Tibial nerve (tissue), 4 donors: ENCODE data around the gene TSPAN32. TPM values are rescaled to one million over a fixed set of nuclear protein-coding genes. Genes with fewer than 3 reads are reported as not detected.

ENCODE experiments used
- DNase-seq, 2 donors: peaks; one replicate each; pipeline ENCODE4 v3.0.0-alpha.2; 2019; ENCODE audit warnings: low spot score in 2 of 2
- H3K27ac ChIP-seq, 4 donors: fragments of 200-600 bp; sonication (generic) in 3 of 4; one replicate each; pipeline ENCODE4 v1.5.1; 2017 to 2019; ENCODE audit warnings: mild to moderate bottlenecking in 1 of 4
- H3K27me3 ChIP-seq, 2 donors: fragments of 200-600 bp; sonication (generic) in 1 of 2; one replicate each; pipeline versions ENCODE4 v1.5.1 to v1.6.0; 2017 to 2019
- H3K36me3 ChIP-seq, 3 donors: fragments of 200-600 bp; sonication (generic); one replicate each; pipeline ENCODE4 v1.5.1; 2018 to 2019
- H3K4me1 ChIP-seq, 4 donors: fragments of 200-600 bp; sonication (generic) in 3 of 4; one replicate each; pipeline ENCODE4 v1.5.1; 2017 to 2019
- H3K4me3 ChIP-seq, 4 donors: fragments of 200-600 bp; sonication (generic) in 3 of 4; one replicate each; pipeline ENCODE4 v1.5.1; 2017 to 2019; ENCODE audit warnings: mild to moderate bottlenecking in 1 of 4, moderate library complexity in 1 of 4
- H3K9me3 ChIP-seq, 4 donors: fragments of 200-600 bp; sonication (generic) in 3 of 4; one replicate each; pipeline ENCODE4 v1.5.1; 2017 to 2019
- CTCF ChIP-seq, 5 experiments: fragments of 200-600 bp in 3 of 5; fragments of 450-650 bp in 2 of 5; sonication (generic) in 3 of 5; IDR thresholded peaks; one replicate each; pipeline ENCODE4 v1.5.1; 2016 to 2019; ENCODE audit warnings: antibody characterized with exemption in 5 of 5, mild to moderate bottlenecking in 3 of 5, moderate library complexity in 2 of 5
- EP300 ChIP-seq, 2 donors: sonication (generic); formaldehyde crosslinking; IDR thresholded peaks; one replicate each; pipeline ENCODE4 v1.6.1; 2017; ENCODE audit warnings: antibody characterized with exemption in 2 of 2, mild to moderate bottlenecking in 1 of 2
- POLR2A ChIP-seq, 2 donors: fragments of 450-650 bp; IDR thresholded peaks; one replicate each; pipeline ENCODE4 v1.6.1; 2017; ENCODE audit warnings: antibody characterized with exemption in 2 of 2, mild to moderate bottlenecking in 2 of 2, moderate library complexity in 2 of 2
- WGBS, 2 donors: methylation state at CpG; one replicate each; pipeline ENCODE4 v1.1.5; 2018; 5-methylcytosine and 5-hydroxymethylcytosine counted together
- total RNA-seq, 4 donors: library from RNA; depleted of rRNA; stranded (reverse); fragments of >200 nt; gene quantifications; one replicate each; pipeline ENCODE4 v1.1.0, GENCODE V29; 2016

Gene TSPAN32
- total RNA-seq, 4 donors from 2014 or later, result 1.8 to 9.0 (median 5.8) TPM

DNA sequence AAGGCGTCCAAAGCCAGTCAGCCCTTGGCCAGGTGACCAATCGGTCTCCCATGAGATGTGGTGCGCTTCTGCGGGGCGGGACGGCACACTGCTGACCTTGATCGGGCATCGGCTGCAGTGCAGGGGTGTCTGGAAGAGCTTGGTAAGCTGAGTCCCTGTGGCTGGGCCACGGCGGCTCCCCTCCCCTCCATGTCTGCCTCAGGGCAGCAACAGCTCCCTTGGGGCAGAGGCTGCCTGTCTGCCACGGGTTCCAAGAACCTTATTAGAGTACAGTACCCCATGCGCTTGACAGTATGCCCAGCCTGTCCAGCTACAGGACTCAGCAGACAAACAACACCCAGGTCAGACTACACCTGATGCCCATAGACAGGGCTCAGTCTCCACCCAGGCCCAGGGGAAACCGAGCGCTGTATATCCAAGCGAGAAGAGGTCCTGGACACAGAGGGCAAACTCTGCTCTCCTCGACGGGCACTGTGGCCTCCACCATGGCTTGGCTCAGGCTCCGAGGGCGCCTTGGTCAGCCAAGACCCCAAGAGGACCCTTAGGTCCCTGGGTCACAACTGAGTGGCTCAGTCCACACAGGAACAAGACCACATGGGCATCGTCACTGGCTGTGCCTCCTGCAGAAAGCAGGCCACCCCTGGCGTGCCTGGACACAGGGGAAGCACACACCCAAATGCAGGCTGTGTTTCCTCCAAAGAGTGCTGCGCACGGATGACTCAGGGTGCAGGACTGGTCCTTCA lies 18.9 kb downstream of the TSPAN32 start:
- peaks cover 0 to 7% (median 0%) of the 10 kb centered on the region in 3 donors for H3K36me3 ChIP-seq
- H3K4me1 ChIP-seq, result peaks cover 0 to 4% (median 0%) of the 10 kb centered on the region in 4 donors
- no peak overlapping the region for H3K27ac ChIP-seq
- peaks cover 0 to 13% (median 0%) of the 10 kb centered on the region in 4 donors for H3K9me3 ChIP-seq
- no peaks in the 10 kb centered on the region for H3K27me3 ChIP-seq
- DNase-seq, result no peak
- TF ChIP-seq EP300 (IDR thresholded peaks at IDR 0.05), result no peak
- TF ChIP-seq POLR2A (IDR thresholded peaks at IDR 0.05), result no peak
- TF ChIP-seq CTCF (IDR thresholded peaks at IDR 0.05), result no peak
- no peak overlapping the region for H3K4me3 ChIP-seq
- 76 to 82% methylated on average over 11 to 21 of the region's 23 CpGs for WGBS, 2 donors

DNA sequence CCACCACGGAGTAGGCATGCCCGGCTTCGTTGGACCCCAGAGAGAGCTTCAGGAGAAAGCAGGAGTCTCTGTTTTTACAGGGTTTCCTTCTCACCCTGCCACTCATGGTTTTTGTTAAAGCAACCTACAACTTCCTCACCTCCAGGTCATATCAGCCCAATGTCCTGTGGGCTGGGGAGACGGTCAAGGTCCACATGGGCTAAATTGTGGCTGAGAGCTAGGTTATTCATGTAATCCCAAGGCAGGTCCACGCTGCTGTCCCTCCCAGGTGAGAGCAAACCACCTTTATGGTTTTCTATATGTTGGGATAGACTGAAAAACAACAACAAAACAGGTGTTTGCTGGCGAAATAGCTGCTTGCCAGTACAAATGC lies 19.5 kb downstream of the TSPAN32 start:
- Histone ChIP-seq H3K27ac (no peak overlapping the region), H3K27me3 (no peaks in the 10 kb centered on the region), H3K4me3 (no peak overlapping the region), H3K36me3 (peaks cover 0 to 7% (median 0%) of the 10 kb centered on the region in 3 donors), H3K4me1 (no peaks in the 10 kb centered on the region), H3K9me3 (peaks cover 0 to 13% (median 0%) of the 10 kb centered on the region in 4 donors)
- TF ChIP-seq POLR2A (IDR thresholded peaks at IDR 0.05) (no peak), EP300 (IDR thresholded peaks at IDR 0.05) (no peak), CTCF (IDR thresholded peaks at IDR 0.05) (no peak)
- DNase-seq, result no peak
- WGBS, 2 donors, result 83 to 85% methylated on average over 6 of the region's 6 CpGs

DNA sequence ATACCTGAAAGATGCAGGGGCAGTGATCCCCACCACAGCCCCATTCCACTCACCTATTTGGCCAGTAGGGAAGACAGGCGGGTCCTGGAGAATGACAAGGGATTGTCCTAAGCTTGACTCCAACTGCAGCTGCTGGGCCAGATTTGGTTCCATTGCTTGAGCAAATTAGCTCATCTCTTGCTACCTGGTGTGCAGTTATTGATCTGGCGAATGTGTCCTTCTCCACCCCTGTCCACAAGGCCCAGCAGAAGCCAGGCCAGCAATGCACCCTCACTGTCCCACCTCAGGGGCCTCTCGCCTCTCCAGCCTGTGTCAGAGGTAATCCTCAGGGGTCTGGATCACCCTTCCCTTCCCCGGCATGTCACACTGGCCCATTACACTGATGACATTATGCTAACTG lies 23.3 kb downstream of the TSPAN32 start:
- DNase-seq, result no peak
- no peaks in the 10 kb centered on the region for H3K27me3 ChIP-seq

DNA sequence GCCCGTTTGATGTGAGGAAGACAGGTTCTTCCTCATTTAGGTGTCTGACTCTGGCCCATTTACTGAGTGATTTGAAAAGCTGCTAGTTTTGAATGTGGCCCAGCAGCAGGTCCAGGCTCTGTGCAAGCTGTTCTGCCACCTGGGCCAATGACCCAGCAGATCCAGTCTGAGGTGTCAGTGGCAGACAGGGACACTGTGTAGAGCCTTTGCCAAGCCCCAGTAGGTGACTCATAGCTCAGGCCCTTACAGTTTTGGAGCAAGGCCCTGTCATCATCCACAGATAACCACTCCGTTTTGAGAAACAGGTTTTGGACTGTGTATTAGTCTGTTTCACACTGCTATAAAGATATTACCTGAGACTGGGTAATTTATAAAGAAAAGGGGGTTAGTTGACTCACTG lies 23.9 kb downstream of the TSPAN32 start:
- no peaks in the 10 kb centered on the region for H3K4me1 ChIP-seq
- H3K27ac ChIP-seq, result no peak overlapping the region
- no peaks in the 10 kb centered on the region for H3K36me3 ChIP-seq
- H3K27me3 ChIP-seq, result no peaks in the 10 kb centered on the region
- H3K4me3 ChIP-seq, result no peak overlapping the region
- TF ChIP-seq POLR2A (IDR thresholded peaks at IDR 0.05) (no peak), CTCF (IDR thresholded peaks at IDR 0.05) (no peak), EP300 (IDR thresholded peaks at IDR 0.05) (no peak)
- WGBS, 2 donors, result 74 to 83% methylated on average over 2 of the region's 2 CpGs
- no peak for DNase-seq
- H3K9me3 ChIP-seq, result no peaks in the 10 kb centered on the region

More for the DNA sequence above, 23.3 kb downstream of the TSPAN32 start:
- no peak overlapping the region for H3K27ac ChIP-seq
- no peaks in the 10 kb centered on the region for H3K4me1 ChIP-seq
- H3K9me3 ChIP-seq, result no peaks in the 10 kb centered on the region
- TF ChIP-seq EP300 (IDR thresholded peaks at IDR 0.05) (no peak), CTCF (IDR thresholded peaks at IDR 0.05) (no peak), POLR2A (IDR thresholded peaks at IDR 0.05) (no peak)
- 86 to 93% methylated on average over 4 of the region's 4 CpGs for WGBS, 2 donors
- H3K36me3 ChIP-seq, result no peaks in the 10 kb centered on the region
- H3K4me3 ChIP-seq, result no peak overlapping the region

GRCh38 chr11:2327032-2327431 lies 25.2 kb downstream of the TSPAN32 start:
- no peaks in the 10 kb centered on the region for H3K9me3 ChIP-seq
- no peak for TF ChIP-seq POLR2A (IDR thresholded peaks at IDR 0.05)
- TF ChIP-seq CTCF (IDR thresholded peaks at IDR 0.05), result no peak
- no peak for TF ChIP-seq EP300 (IDR thresholded peaks at IDR 0.05)
- no peaks in the 10 kb centered on the region for H3K27me3 ChIP-seq
- no peak for DNase-seq
- no peak overlapping the region for H3K4me3 ChIP-seq
- H3K36me3 ChIP-seq, result no peaks in the 10 kb centered on the region
- WGBS, 2 donors, result 92 to 95% methylated on average over 10 to 11 of the region's 11 CpGs
- H3K27ac ChIP-seq, result no peak overlapping the region
- no peaks in the 10 kb centered on the region for H3K4me1 ChIP-seq
